ENCODE measurements around the gene FARS2.

- TF ChIP-seq, protein P1, sequence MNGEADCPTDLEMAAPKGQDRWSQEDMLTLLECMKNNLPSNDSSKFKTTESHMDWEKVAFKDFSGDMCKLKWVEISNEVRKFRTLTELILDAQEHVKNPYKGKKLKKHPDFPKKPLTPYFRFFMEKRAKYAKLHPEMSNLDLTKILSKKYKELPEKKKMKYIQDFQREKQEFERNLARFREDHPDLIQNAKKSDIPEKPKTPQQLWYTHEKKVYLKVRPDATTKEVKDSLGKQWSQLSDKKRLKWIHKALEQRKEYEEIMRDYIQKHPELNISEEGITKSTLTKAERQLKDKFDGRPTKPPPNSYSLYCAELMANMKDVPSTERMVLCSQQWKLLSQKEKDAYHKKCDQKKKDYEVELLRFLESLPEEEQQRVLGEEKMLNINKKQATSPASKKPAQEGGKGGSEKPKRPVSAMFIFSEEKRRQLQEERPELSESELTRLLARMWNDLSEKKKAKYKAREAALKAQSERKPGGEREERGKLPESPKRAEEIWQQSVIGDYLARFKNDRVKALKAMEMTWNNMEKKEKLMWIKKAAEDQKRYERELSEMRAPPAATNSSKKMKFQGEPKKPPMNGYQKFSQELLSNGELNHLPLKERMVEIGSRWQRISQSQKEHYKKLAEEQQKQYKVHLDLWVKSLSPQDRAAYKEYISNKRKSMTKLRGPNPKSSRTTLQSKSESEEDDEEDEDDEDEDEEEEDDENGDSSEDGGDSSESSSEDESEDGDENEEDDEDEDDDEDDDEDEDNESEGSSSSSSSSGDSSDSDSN (CRISPR knock-in tag; IDR thresholded peaks at IDR 0.05): no peak
- TF ChIP-seq SIN3A (IDR thresholded peaks at IDR 0.05; ENCODE audit: borderline replicate concordance, low read depth, low read length): no peak
- no peak for TF ChIP-seq SRSF1 (optimal IDR thresholded peaks at IDR 0.05; ENCODE audit: low read depth, low read length)
- no peak for TF ChIP-seq ZNF629 (CRISPR knock-in tag; conservative IDR thresholded peaks at IDR 0.05)
- no peak for TF ChIP-seq ZBTB38 (CRISPR knock-in tag; IDR thresholded peaks at IDR 0.05)
- no peak for TF ChIP-seq POLR2AphosphoS5 (IDR thresholded peaks at IDR 0.05; ENCODE audit: low read depth, low read length)
- TF ChIP-seq NFIC (IDR thresholded peaks at IDR 0.05; ENCODE audit: low read length): no peak
- no peak for TF ChIP-seq ARNTL (CRISPR knock-in tag; IDR thresholded peaks at IDR 0.05)
- no peak for TF ChIP-seq ZBTB2 (CRISPR knock-in tag; IDR thresholded peaks at IDR 0.05; ENCODE audit: low read depth)
- TF ChIP-seq POLR2AphosphoS2 (IDR thresholded peaks at IDR 0.05; ENCODE audit: low read depth, low read length): no peak
- TF ChIP-seq, protein P2, sequence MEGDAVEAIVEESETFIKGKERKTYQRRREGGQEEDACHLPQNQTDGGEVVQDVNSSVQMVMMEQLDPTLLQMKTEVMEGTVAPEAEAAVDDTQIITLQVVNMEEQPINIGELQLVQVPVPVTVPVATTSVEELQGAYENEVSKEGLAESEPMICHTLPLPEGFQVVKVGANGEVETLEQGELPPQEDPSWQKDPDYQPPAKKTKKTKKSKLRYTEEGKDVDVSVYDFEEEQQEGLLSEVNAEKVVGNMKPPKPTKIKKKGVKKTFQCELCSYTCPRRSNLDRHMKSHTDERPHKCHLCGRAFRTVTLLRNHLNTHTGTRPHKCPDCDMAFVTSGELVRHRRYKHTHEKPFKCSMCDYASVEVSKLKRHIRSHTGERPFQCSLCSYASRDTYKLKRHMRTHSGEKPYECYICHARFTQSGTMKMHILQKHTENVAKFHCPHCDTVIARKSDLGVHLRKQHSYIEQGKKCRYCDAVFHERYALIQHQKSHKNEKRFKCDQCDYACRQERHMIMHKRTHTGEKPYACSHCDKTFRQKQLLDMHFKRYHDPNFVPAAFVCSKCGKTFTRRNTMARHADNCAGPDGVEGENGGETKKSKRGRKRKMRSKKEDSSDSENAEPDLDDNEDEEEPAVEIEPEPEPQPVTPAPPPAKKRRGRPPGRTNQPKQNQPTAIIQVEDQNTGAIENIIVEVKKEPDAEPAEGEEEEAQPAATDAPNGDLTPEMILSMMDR (CRISPR knock-in tag; IDR thresholded peaks at IDR 0.05): no peak
- no peak for TF ChIP-seq NR2F1 (CRISPR knock-in tag; IDR thresholded peaks at IDR 0.05)
Observed at GRCh38 chr6:5637714-5638113, 376.4 kb downstream of the FARS2 start.

All from HepG2 (cell line).